Karpas-422 (cell line): ENCODE measurements around the gene LHX5. TPM values are rescaled to one million over a fixed set of nuclear protein-coding genes. Genes with fewer than 3 reads are reported as not detected.
"Not testable (repeated sequence)": the region's sequence is repeated elsewhere in the genome, so short reads cannot be mapped to it uniquely, and the experiment has no call there.

Source experiments
- DNase-seq: peaks from one replicate; pipeline ENCODE4 v3.0.0-alpha.2; 2015
- H2AFZ ChIP-seq: fragments of 200-600 bp; sonication (generic); 2 replicates; pipeline ENCODE4 v1.6.1; 2014; ENCODE audit warnings: antibody characterized with exemption, low read length, mixed read lengths
- H3K27ac ChIP-seq: fragments of 200-600 bp; sonication (generic); 2 replicates; pipeline ENCODE4 v1.5.1; 2014; ENCODE audit warnings: mild to moderate bottlenecking, low read length, moderate library complexity
- H3K27me3 ChIP-seq: fragments of 200-600 bp; sonication (generic); 2 replicates; pipeline ENCODE4 v1.6.1; 2014; ENCODE audit warnings: low read length, mixed read lengths
- H3K36me3 ChIP-seq: fragments of 200-600 bp; sonication (generic); 2 replicates; pipeline ENCODE4 v1.6.1; 2014; ENCODE audit warnings: low read length, mixed read lengths; ENCODE audit not compliant: insufficient read depth
- H3K4me1 ChIP-seq: fragments of 200-600 bp; sonication (generic); 2 replicates; pipeline ENCODE4 v1.6.1; 2014; ENCODE audit warnings: mild to moderate bottlenecking, low read length, mixed read lengths
- H3K4me2 ChIP-seq: fragments of 200-600 bp; sonication (generic); 2 replicates; pipeline ENCODE4 v1.6.1; 2014; ENCODE audit warnings: low read length, low read depth, mild to moderate bottlenecking; ENCODE audit not compliant: poor library complexity, severe bottlenecking
- H3K4me3 ChIP-seq: fragments of 200-600 bp; sonication (generic); 2 replicates; pipeline ENCODE4 v1.5.1; 2014; ENCODE audit warnings: mild to moderate bottlenecking, antibody characterized with exemption, low read length, mixed read lengths
- H3K79me2 ChIP-seq: fragments of 200-600 bp; sonication (generic); 2 replicates; pipeline ENCODE4 v1.6.1; 2014; ENCODE audit warnings: mild to moderate bottlenecking, low read length, mixed read lengths
- H3K9ac ChIP-seq: fragments of 200-600 bp; sonication (generic); 2 replicates; pipeline ENCODE4 v1.6.0; 2014; ENCODE audit warnings: low read length
- H3K9me2 ChIP-seq: fragments of 200-600 bp; sonication (generic), shearing (Covaris generic); replicated peaks from 2 replicates; pipeline ENCODE4 v1.6.0; 2014; ENCODE audit warnings: mild to moderate bottlenecking, low read length, moderate library complexity; ENCODE audit not compliant: insufficient read depth
- H3K9me3 ChIP-seq: fragments of 300-700, 200-600 bp; sonication (generic); 2 replicates; pipeline ENCODE4 v1.6.1; 2014; ENCODE audit warnings: low read length, mixed read lengths
- H4K20me1 ChIP-seq: fragments of 200-600 bp; sonication (generic); 2 replicates; pipeline ENCODE4 v1.6.1; 2014; ENCODE audit warnings: mild to moderate bottlenecking, antibody characterized with exemption, low read length, low read depth; ENCODE audit not compliant: insufficient read depth
- total RNA-seq: library from RNA; depleted of rRNA; stranded (reverse); fragments of >200 nt; shearing (Covaris generic); gene quantifications from 2 replicates; pipeline ENCODE4 v1.2.3, GENCODE V29; 2014; ENCODE audit warnings: low replicate concordance

Gene LHX5
- total RNA-seq, 1 experiment from 2014 or later: not detected

GRCh38 chr12:113500782-113501311 is 29.2 kb upstream of the LHX5 start:
- no peaks in the 10 kb centered on the region for H3K79me2 ChIP-seq
- H3K36me3 ChIP-seq: no peaks in the 10 kb centered on the region
- DNase-seq: peak; percentile 70
- H3K9ac ChIP-seq: no peak overlapping the region
- no peaks in the 10 kb centered on the region for H4K20me1 ChIP-seq
- H3K4me3 ChIP-seq: peak overlapping the region; percentile 42; the same call in 1 of the 2 replicates
- H3K27me3 ChIP-seq: no peaks in the 10 kb centered on the region
- H3K4me2 ChIP-seq: peak overlapping the region; percentile 65
- H2AFZ ChIP-seq: no peak overlapping the region
- no peaks in the 10 kb centered on the region for H3K9me3 ChIP-seq
- H3K27ac ChIP-seq: no peak overlapping the region
- H3K9me2 ChIP-seq: no peaks in the 10 kb centered on the region
- peaks cover 15% of the 10 kb centered on the region for H3K4me1 ChIP-seq

GRCh38 chr12:113500306-113500675 is 28.6 kb upstream of the LHX5 start:
- Histone ChIP-seq H3K4me2 (peak overlapping the region; percentile 65), H3K27me3 (no peaks in the 10 kb centered on the region)
- peak; percentile 38 for DNase-seq

GRCh38 chr12:113498490-113498889 is 26.8 kb upstream of the LHX5 start:
- no peaks in the 10 kb centered on the region for H3K79me2 ChIP-seq
- no peaks in the 10 kb centered on the region for H3K36me3 ChIP-seq
- H3K4me2 ChIP-seq: no peak overlapping the region
- no peaks in the 10 kb centered on the region for H3K9me2 ChIP-seq
- H3K9me3 ChIP-seq: no peaks in the 10 kb centered on the region
- H3K4me1 ChIP-seq: peaks cover 15% of the 10 kb centered on the region
- H3K9ac ChIP-seq: no peak overlapping the region
- no peak overlapping the region for H3K27ac ChIP-seq
- H2AFZ ChIP-seq: no peak overlapping the region
- no peaks in the 10 kb centered on the region for H3K27me3 ChIP-seq
- DNase-seq: no peak
- no peak overlapping the region for H3K4me3 ChIP-seq
- no peaks in the 10 kb centered on the region for H4K20me1 ChIP-seq

More at GRCh38 chr12:113500306-113500675, 28.6 kb upstream of the LHX5 start:
- H3K27ac ChIP-seq: no peak overlapping the region
- 0 out of 2 replicates have a peak overlapping the region, but pooled peaks have one; percentile 25 for H3K9ac ChIP-seq
- peaks cover 15% of the 10 kb centered on the region for H3K4me1 ChIP-seq
- no peaks in the 10 kb centered on the region for H3K36me3 ChIP-seq
- no peaks in the 10 kb centered on the region for H3K9me3 ChIP-seq
- H3K9me2 ChIP-seq: no peaks in the 10 kb centered on the region
- no peaks in the 10 kb centered on the region for H4K20me1 ChIP-seq
- peak overlapping the region; percentile 42; the same call in 1 of the 2 replicates for H3K4me3 ChIP-seq
- H3K79me2 ChIP-seq: no peaks in the 10 kb centered on the region
- H2AFZ ChIP-seq: no peak overlapping the region

- Histone ChIP-seq H2AFZ (no peak overlapping the region), H3K9me2 (no peaks in the 10 kb centered on the region), H3K4me1 (peaks cover 15% of the 10 kb centered on the region), H3K27me3 (no peaks in the 10 kb centered on the region), H3K27ac (no peak overlapping the region), H3K9me3 (no peaks in the 10 kb centered on the region), H3K79me2 (no peaks in the 10 kb centered on the region), H3K4me3 (no peak overlapping the region), H3K9ac (no peak overlapping the region), H3K36me3 (no peaks in the 10 kb centered on the region), H3K4me2 (no peak overlapping the region), H4K20me1 (no peaks in the 10 kb centered on the region)
- DNase-seq: no peak
Measured at GRCh38 chr12:113497693-113498092, 26.0 kb upstream of the LHX5 start.

GRCh38 chr12:113495941-113496340 is 24.3 kb upstream of the LHX5 start:
- H2AFZ ChIP-seq, H3K79me2 ChIP-seq, H3K4me3 ChIP-seq, H3K9me3 ChIP-seq, H3K36me3 ChIP-seq, H3K9me2 ChIP-seq, H3K27me3 ChIP-seq, DNase-seq, H3K4me2 ChIP-seq, H3K9ac ChIP-seq, H3K27ac ChIP-seq, H4K20me1 ChIP-seq: not testable (repeated sequence)
- H3K4me1 ChIP-seq: peaks cover 11% of the 10 kb centered on the region

- no peaks in the 10 kb centered on the region for H3K27me3 ChIP-seq
- no peaks in the 10 kb centered on the region for H3K9me3 ChIP-seq
- no peaks in the 10 kb centered on the region for H3K4me1 ChIP-seq
- H3K4me3 ChIP-seq: no peak overlapping the region
- H3K4me2 ChIP-seq: no peak overlapping the region
- H3K27ac ChIP-seq: no peak overlapping the region
- H3K9me2 ChIP-seq: no peaks in the 10 kb centered on the region
- H3K79me2 ChIP-seq: no peaks in the 10 kb centered on the region
- no peak for DNase-seq
- no peaks in the 10 kb centered on the region for H4K20me1 ChIP-seq
- H3K36me3 ChIP-seq: no peaks in the 10 kb centered on the region
- H2AFZ ChIP-seq: no peak overlapping the region
- no peak overlapping the region for H3K9ac ChIP-seq
Measured at GRCh38 chr12:113488322-113488721, 16.7 kb upstream of the LHX5 start.

GRCh38 chr12:113486722-113487121 is 15.1 kb upstream of the LHX5 start:
- H4K20me1 ChIP-seq: no peaks in the 10 kb centered on the region
- no peaks in the 10 kb centered on the region for H3K27me3 ChIP-seq
- no peak overlapping the region for H3K4me2 ChIP-seq
- no peak overlapping the region for H3K4me3 ChIP-seq
- H3K27ac ChIP-seq: no peak overlapping the region
- no peak overlapping the region for H3K9ac ChIP-seq
- no peak for DNase-seq
- no peaks in the 10 kb centered on the region for H3K4me1 ChIP-seq
- H3K36me3 ChIP-seq: no peaks in the 10 kb centered on the region
- H3K9me3 ChIP-seq: no peaks in the 10 kb centered on the region
- no peak overlapping the region for H2AFZ ChIP-seq
- H3K79me2 ChIP-seq: no peaks in the 10 kb centered on the region
- H3K9me2 ChIP-seq: no peaks in the 10 kb centered on the region

GRCh38 chr12:113485330-113485729 is 13.7 kb upstream of the LHX5 start:
- H3K27me3 ChIP-seq: no peaks in the 10 kb centered on the region
- H3K9me3 ChIP-seq: no peaks in the 10 kb centered on the region
- no peak overlapping the region for H3K9ac ChIP-seq
- no peaks in the 10 kb centered on the region for H4K20me1 ChIP-seq
- H3K4me2 ChIP-seq: no peak overlapping the region
- H3K27ac ChIP-seq: no peak overlapping the region
- H3K4me1 ChIP-seq: no peaks in the 10 kb centered on the region
- H3K79me2 ChIP-seq: no peaks in the 10 kb centered on the region
- no peak for DNase-seq
- H3K4me3 ChIP-seq: no peak overlapping the region
- no peaks in the 10 kb centered on the region for H3K9me2 ChIP-seq
- H2AFZ ChIP-seq: no peak overlapping the region
- no peaks in the 10 kb centered on the region for H3K36me3 ChIP-seq

- Histone ChIP-seq H3K9ac (no peak overlapping the region), H3K36me3 (no peaks in the 10 kb centered on the region), H3K27ac (no peak overlapping the region), H3K27me3 (no peaks in the 10 kb centered on the region), H3K9me2 (no peaks in the 10 kb centered on the region), H2AFZ (no peak overlapping the region), H3K4me1 (no peaks in the 10 kb centered on the region), H3K4me2 (no peak overlapping the region), H4K20me1 (no peaks in the 10 kb centered on the region), H3K9me3 (no peaks in the 10 kb centered on the region), H3K4me3 (no peak overlapping the region), H3K79me2 (no peaks in the 10 kb centered on the region)
- DNase-seq: no peak
Measured at GRCh38 chr12:113482334-113482733, 10.7 kb upstream of the LHX5 start.
